HepG2 (cell line): ENCODE data around the gene EIF4E1B. TPM values are rescaled to one million over a fixed set of nuclear protein-coding genes. Genes with fewer than 3 reads are reported as not detected.
A peak's percentile ranks its signal among the peaks of the same experiment; 100 is the strongest.

Source experiments
- ADNP ChIP-seq: sonication (generic); formaldehyde crosslinking; IDR thresholded peaks from 2 replicates; pipeline ENCODE4 v1.4.0; 2020; ENCODE audit warnings: missing genetic modification reagents
- CHCHD3 ChIP-seq: sonication (generic); formaldehyde crosslinking; IDR thresholded peaks from 2 replicates; pipeline ENCODE4 v1.8.0; 2022; ENCODE audit warnings: mild to moderate bottlenecking, missing genetic modification reagents, moderate library complexity
- DRAP1 ChIP-seq: IDR thresholded peaks from 2 replicates; pipeline ENCODE4 v1.6.1; 2016; ENCODE audit warnings: missing genetic modification reagents, missing compliant biosample characterization
- MBNL3 ChIP-seq: fragments of 250-450 bp; sonication (Bioruptor Pico); conservative IDR thresholded peaks from 2 replicates; pipeline ENCODE4 v1.8.0; 2022; ENCODE audit warnings: mild to moderate bottlenecking, inconsistent platforms
- NFE2 ChIP-seq: sonication (generic); formaldehyde crosslinking; IDR thresholded peaks from 2 replicates; pipeline ENCODE4 v1.4.0; 2020; ENCODE audit warnings: missing genetic modification reagents
- PLSCR1 ChIP-seq: sonication (generic); formaldehyde crosslinking; IDR thresholded peaks from 2 replicates; pipeline ENCODE4 v1.5.0; 2020; ENCODE audit warnings: missing genetic modification reagents, mild to moderate bottlenecking, borderline replicate concordance
- RFX3 ChIP-seq: IDR thresholded peaks from 2 replicates; pipeline ENCODE4 v1.6.1; 2016; ENCODE audit warnings: missing biosample characterization, missing genetic modification reagents
- SAFB2 ChIP-seq: sonication (generic); formaldehyde crosslinking; IDR thresholded peaks from 2 replicates; pipeline ENCODE4 v1.5.1; 2020; ENCODE audit warnings: missing genetic modification reagents, low read depth, mild to moderate bottlenecking, borderline replicate concordance
- SKI ChIP-seq: fragments of 450-650 bp; IDR thresholded peaks from one replicate; pipeline ENCODE4 v1.6.1; 2018; ENCODE audit warnings: mild to moderate bottlenecking; ENCODE audit not compliant: partially characterized antibody
- TAF1 ChIP-seq: sonication (generic); formaldehyde crosslinking; IDR thresholded peaks from 2 replicates; pipeline ENCODE4 v1.4.0; 2020; ENCODE audit warnings: missing genetic modification reagents
- ZBTB3 ChIP-seq: sonication (generic); formaldehyde crosslinking; IDR thresholded peaks from 2 replicates; pipeline ENCODE4 v1.4.0; 2020; ENCODE audit warnings: low read depth, mild to moderate bottlenecking, moderate library complexity, missing genetic modification reagents, borderline replicate concordance
- ZMYM3 ChIP-seq: sonication (generic); formaldehyde crosslinking; IDR thresholded peaks from 2 replicates; pipeline ENCODE4 v1.5.1; 2020; ENCODE audit warnings: mild to moderate bottlenecking, missing genetic modification reagents
- ZNF121 ChIP-seq: sonication (generic); formaldehyde crosslinking; IDR thresholded peaks from 2 replicates; pipeline ENCODE4 v1.5.0; 2020; ENCODE audit warnings: mild to moderate bottlenecking, missing genetic modification reagents
- ZNF234 ChIP-seq: sonication (generic); formaldehyde crosslinking; conservative IDR thresholded peaks from 2 replicates; pipeline ENCODE4 v1.5.1; 2020; ENCODE audit warnings: mild to moderate bottlenecking, missing genetic modification reagents
- ZNF749 ChIP-seq: sonication (generic); formaldehyde crosslinking; IDR thresholded peaks from 2 replicates; pipeline ENCODE4 v1.8.0; 2022; ENCODE audit warnings: mild to moderate bottlenecking, missing genetic modification reagents, moderate library complexity, borderline replicate concordance
- ZSCAN29 ChIP-seq: sonication (generic); formaldehyde crosslinking; conservative IDR thresholded peaks from 2 replicates; pipeline ENCODE4 v1.4.0; 2020; ENCODE audit warnings: mild to moderate bottlenecking, missing genetic modification reagents
- polyA plus RNA-seq, 8 experiments: library from polyadenylated mRNA; depleted of rRNA in 3 of 8; stranded (reverse) in 7 of 8; unstranded in 1 of 8; fragments of >200 nt; fragmentation: Illumina TruSeq in 4 of 8; extraction: Trizol in 4 of 8; gene quantifications; 2 replicates each; pipeline versions ENCODE4 v1.2.1 to v1.2.3, GENCODE V29; 2011 to 2016; ENCODE audit warnings: low read depth in 4 of 8, missing spikeins in 1 of 8, mixed read lengths in 1 of 8; ENCODE audit not compliant: insufficient read depth in 1 of 8
- total RNA-seq, 5 experiments: library from RNA; depleted of rRNA; stranded (reverse); fragments of >200 nt; fragmentation: Illumina TruSeq; extraction: Trizol; gene quantifications; 2 replicates each; pipeline ENCODE4 v1.2.3, GENCODE V29; 2016; ENCODE audit warnings: low read depth in 1 of 5
- TF ChIP-seq, protein P1 (sequence below): IDR thresholded peaks from 2 replicates; pipeline ENCODE4 v1.6.1; 2016; ENCODE audit warnings: low read depth, control low read depth
- TF ChIP-seq, protein P2 (sequence below): sonication (generic); formaldehyde crosslinking; IDR thresholded peaks from 2 replicates; pipeline ENCODE4 v1.5.0; 2020; ENCODE audit warnings: mild to moderate bottlenecking, missing genetic modification reagents
- TF ChIP-seq, protein P3 (sequence below): sonication (generic); formaldehyde crosslinking; conservative IDR thresholded peaks from 2 replicates; pipeline ENCODE4 v1.4.0; 2020; ENCODE audit warnings: mild to moderate bottlenecking, missing genetic modification reagents, moderate library complexity

The EIF4E1B gene
- total and polyA plus RNA-seq, 2 of the 13 experiments (the other 11 are each of a cell fraction or from before 2014, with no cell fraction given), result not detected

DNA sequence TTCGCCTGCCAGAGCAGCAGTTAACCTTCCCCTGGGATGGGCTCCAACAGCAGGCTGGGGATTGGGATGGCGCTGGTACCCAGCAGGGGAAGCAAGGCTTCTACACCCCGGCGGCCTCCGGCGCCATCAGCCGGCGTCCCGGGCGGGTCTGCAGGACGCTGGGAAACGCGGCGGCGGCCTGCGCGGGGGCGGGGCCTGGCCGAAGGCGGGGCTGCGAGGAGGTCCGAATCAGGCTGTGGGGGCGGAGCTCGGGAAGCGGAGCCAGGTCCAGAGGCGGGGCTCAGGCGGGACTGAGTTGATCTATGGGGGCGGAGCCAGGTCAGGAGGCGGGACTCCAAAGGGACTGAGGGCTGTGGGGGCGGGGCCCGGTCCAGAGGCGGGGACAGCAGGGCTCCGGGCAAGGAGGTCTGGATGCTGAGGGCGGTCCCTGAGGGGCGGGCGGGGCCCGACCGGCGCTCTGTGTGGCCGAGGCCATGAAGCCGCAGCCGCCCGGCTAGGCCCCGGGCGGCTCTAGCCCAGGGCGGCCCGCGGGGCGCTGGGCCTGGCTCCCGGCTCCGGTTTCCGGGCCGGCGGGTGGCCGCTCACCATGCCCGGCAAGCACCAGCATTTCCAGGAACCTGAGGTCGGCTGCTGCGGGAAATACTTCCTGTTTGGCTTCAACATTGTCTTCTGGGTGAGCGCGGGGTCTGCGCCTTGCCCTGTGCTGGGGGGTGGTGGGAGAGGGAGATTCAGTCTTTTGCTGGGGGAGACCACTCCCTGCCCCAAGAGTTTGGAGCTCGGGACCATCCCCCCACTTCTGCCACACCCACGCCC lies 16.8 kb downstream of the EIF4E1B start, which contains the start of gene TSPAN17 (continued):
- TF ChIP-seq SKI (peak; percentile 41), ZSCAN29 (CRISPR knock-in tag) (no peak), TAF1 (peak; percentile 79), CHCHD3 (CRISPR knock-in tag) (no peak), NFE2 (no peak), RFX3 (CRISPR knock-in tag) (no peak), ZNF121 (CRISPR knock-in tag) (no peak), MBNL3 (CRISPR knock-in tag) (no peak), ZMYM3 (CRISPR knock-in tag) (no peak), PLSCR1 (CRISPR knock-in tag) (no peak), ADNP (CRISPR knock-in tag) (no peak), ZNF234 (CRISPR knock-in tag) (no peak), ZNF749 (CRISPR knock-in tag) (no peak), DRAP1 (peak; percentile 86), SAFB2 (no peak), ZBTB3 (no peak)
- TF ChIP-seq, protein P1, sequence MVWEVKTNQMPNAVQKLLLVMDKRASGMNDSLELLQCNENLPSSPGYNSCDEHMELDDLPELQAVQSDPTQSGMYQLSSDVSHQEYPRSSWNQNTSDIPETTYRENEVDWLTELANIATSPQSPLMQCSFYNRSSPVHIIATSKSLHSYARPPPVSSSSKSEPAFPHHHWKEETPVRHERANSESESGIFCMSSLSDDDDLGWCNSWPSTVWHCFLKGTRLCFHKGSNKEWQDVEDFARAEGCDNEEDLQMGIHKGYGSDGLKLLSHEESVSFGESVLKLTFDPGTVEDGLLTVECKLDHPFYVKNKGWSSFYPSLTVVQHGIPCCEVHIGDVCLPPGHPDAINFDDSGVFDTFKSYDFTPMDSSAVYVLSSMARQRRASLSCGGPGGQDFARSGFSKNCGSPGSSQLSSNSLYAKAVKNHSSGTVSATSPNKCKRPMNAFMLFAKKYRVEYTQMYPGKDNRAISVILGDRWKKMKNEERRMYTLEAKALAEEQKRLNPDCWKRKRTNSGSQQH (CRISPR knock-in tag), result no peak
- TF ChIP-seq, protein P2, sequence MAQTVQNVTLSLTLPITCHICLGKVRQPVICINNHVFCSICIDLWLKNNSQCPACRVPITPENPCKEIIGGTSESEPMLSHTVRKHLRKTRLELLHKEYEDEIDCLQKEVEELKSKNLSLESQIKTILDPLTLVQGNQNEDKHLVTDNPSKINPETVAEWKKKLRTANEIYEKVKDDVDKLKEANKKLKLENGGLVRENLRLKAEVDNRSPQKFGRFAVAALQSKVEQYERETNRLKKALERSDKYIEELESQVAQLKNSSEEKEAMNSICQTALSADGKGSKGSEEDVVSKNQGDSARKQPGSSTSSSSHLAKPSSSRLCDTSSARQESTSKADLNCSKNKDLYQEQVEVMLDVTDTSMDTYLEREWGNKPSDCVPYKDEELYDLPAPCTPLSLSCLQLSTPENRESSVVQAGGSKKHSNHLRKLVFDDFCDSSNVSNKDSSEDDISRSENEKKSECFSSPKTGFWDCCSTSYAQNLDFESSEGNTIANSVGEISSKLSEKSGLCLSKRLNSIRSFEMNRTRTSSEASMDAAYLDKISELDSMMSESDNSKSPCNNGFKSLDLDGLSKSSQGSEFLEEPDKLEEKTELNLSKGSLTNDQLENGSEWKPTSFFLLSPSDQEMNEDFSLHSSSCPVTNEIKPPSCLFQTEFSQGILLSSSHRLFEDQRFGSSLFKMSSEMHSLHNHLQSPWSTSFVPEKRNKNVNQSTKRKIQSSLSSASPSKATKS (CRISPR knock-in tag), result no peak
- TF ChIP-seq, protein P3, sequence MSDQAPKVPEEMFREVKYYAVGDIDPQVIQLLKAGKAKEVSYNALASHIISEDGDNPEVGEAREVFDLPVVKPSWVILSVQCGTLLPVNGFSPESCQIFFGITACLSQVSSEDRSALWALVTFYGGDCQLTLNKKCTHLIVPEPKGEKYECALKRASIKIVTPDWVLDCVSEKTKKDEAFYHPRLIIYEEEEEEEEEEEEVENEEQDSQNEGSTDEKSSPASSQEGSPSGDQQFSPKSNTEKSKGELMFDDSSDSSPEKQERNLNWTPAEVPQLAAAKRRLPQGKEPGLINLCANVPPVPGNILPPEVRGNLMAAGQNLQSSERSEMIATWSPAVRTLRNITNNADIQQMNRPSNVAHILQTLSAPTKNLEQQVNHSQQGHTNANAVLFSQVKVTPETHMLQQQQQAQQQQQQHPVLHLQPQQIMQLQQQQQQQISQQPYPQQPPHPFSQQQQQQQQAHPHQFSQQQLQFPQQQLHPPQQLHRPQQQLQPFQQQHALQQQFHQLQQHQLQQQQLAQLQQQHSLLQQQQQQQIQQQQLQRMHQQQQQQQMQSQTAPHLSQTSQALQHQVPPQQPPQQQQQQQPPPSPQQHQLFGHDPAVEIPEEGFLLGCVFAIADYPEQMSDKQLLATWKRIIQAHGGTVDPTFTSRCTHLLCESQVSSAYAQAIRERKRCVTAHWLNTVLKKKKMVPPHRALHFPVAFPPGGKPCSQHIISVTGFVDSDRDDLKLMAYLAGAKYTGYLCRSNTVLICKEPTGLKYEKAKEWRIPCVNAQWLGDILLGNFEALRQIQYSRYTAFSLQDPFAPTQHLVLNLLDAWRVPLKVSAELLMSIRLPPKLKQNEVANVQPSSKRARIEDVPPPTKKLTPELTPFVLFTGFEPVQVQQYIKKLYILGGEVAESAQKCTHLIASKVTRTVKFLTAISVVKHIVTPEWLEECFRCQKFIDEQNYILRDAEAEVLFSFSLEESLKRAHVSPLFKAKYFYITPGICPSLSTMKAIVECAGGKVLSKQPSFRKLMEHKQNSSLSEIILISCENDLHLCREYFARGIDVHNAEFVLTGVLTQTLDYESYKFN (CRISPR knock-in tag), result 0 out of 2 replicates have a peak, but pooled peaks have one; percentile 21
